Measurements from ENCODE around the gene ACSS1.

- TF ChIP-seq CTCF (IDR thresholded peaks at IDR 0.05) (no peak), POLR2A (IDR thresholded peaks at IDR 0.05) (no peak)
These were observed 63.8 kb downstream of the ACSS1 start for GRCh38 chr20:24994186-24994465.

Data from body of pancreas (tissue), 4 donors.